Mesendoderm (in vitro differentiated cells): ENCODE data around the gene USP47.

Experiments
- DNase-seq: peaks from one replicate; pipeline ENCODE4 v3.0.0; 2013
- H2AK5ac ChIP-seq: 2 replicates; pipeline ENCODE4 v1.6.1; 2013; ENCODE audit warnings: low read length, inconsistent platforms
- H2BK120ac ChIP-seq: 2 replicates; pipeline ENCODE4 v1.6.1; 2013; ENCODE audit warnings: low read depth, mild to moderate bottlenecking, low read length, moderate library complexity, mixed read lengths
- H2BK15ac ChIP-seq: replicated peaks from 2 replicates; pipeline ENCODE4 v1.6.1; 2013; ENCODE audit warnings: low read depth, mild to moderate bottlenecking, moderate library complexity
- H2BK5ac ChIP-seq: 2 replicates; pipeline ENCODE4 v1.6.1; 2013; ENCODE audit warnings: low read length, inconsistent platforms
- H3K18ac ChIP-seq: 2 replicates; pipeline ENCODE4 v1.6.1; 2013; ENCODE audit warnings: mild to moderate bottlenecking, low read length, mixed read lengths
- H3K23ac ChIP-seq: one replicate; pipeline ENCODE4 v1.6.1; 2013; ENCODE audit warnings: low read length
- H3K27ac ChIP-seq: 2 replicates; pipeline ENCODE4 v1.5.1; 2013; ENCODE audit warnings: low read depth, mild to moderate bottlenecking, inconsistent platforms, low read length, moderate library complexity
- H3K27me3 ChIP-seq: 2 replicates; pipeline ENCODE4 v1.6.1; 2013; ENCODE audit warnings: low read length, control low read depth, mild to moderate bottlenecking, inconsistent platforms; ENCODE audit not compliant: insufficient read depth, poor library complexity
- H3K36me3 ChIP-seq: 2 replicates; pipeline ENCODE4 v1.6.1; 2013; ENCODE audit warnings: low read length, inconsistent platforms; ENCODE audit not compliant: control insufficient read depth, insufficient read depth
- H3K4ac ChIP-seq: one replicate; pipeline ENCODE4 v1.6.1; 2013; ENCODE audit warnings: low read depth, mild to moderate bottlenecking, low read length, moderate library complexity
- H3K4me1 ChIP-seq: 2 replicates; pipeline ENCODE4 v1.6.1; 2013; ENCODE audit warnings: low read depth, low read length, inconsistent platforms; ENCODE audit not compliant: control insufficient read depth
- H3K4me2 ChIP-seq: 2 replicates; pipeline ENCODE4 v1.6.1; 2013; ENCODE audit warnings: low read length
- H3K4me3 ChIP-seq: 2 replicates; pipeline ENCODE4 v1.5.1; 2013; ENCODE audit warnings: mild to moderate bottlenecking, low read length
- H3K56ac ChIP-seq: one replicate; pipeline ENCODE4 v1.6.1; 2013; ENCODE audit warnings: low read length
- H3K79me1 ChIP-seq: 2 replicates; pipeline ENCODE4 v1.6.1; 2013; ENCODE audit warnings: low read length, inconsistent platforms
- H3K79me2 ChIP-seq: 2 replicates; pipeline ENCODE4 v1.6.1; 2013; ENCODE audit warnings: mild to moderate bottlenecking, low read length; ENCODE audit not compliant: control insufficient read depth, insufficient read depth
- H3K9ac ChIP-seq: 2 replicates; pipeline ENCODE4 v1.6.1; 2013; ENCODE audit warnings: low read length, inconsistent platforms
- H4K5ac ChIP-seq: one replicate; pipeline ENCODE4 v1.6.1; 2013; ENCODE audit warnings: low read length
- H4K8ac ChIP-seq: one replicate; pipeline ENCODE4 v1.6.1; 2013; ENCODE audit warnings: low read depth, mild to moderate bottlenecking, control low read depth, low read length, moderate library complexity
- WGBS: extraction: QIAGEN DNeasy Blood & Tissue Kit; methylation state at CpG from one replicate; pipeline ENCODE4 v1.1.7; 2013; ENCODE audit warnings: low lambda C conversion rate, missing lambda C conversion rate; ENCODE audit not compliant: insufficient coverage; ENCODE audit errors: extremely low coverage; 5-methylcytosine and 5-hydroxymethylcytosine counted together

USP47 gene

GRCh38 chr11:11858676-11859075, 16.9 kb downstream of the USP47 start:
- DNase-seq: no peak
- Histone ChIP-seq H3K27me3 (no peaks in the 10 kb centered on the region), H3K36me3 (no peaks in the 10 kb centered on the region), H2BK120ac (no peak overlapping the region), H3K27ac (no peak overlapping the region), H2BK15ac (no peak overlapping the region), H3K4ac (no peak overlapping the region), H3K4me3 (no peak overlapping the region), H3K4me1 (no peaks in the 10 kb centered on the region), H2AK5ac (no peak overlapping the region), H3K9ac (no peak overlapping the region), H3K23ac (no peak overlapping the region), H3K79me1 (peaks cover 5% of the 10 kb centered on the region), H4K8ac (no peak overlapping the region), H3K56ac (no peak overlapping the region), H4K5ac (no peak overlapping the region), H3K79me2 (peaks cover 28% of the 10 kb centered on the region), H3K4me2 (no peak overlapping the region), H3K18ac (no peak overlapping the region), H2BK5ac (no peak overlapping the region)
- no CpG with 5 or more reads among the region's 1 CpG for WGBS

GRCh38 chr11:11860103-11860979, 18.6 kb downstream of the USP47 start:
- no peak overlapping the region for H2BK15ac ChIP-seq
- H3K9ac ChIP-seq: no peak overlapping the region
- no peaks in the 10 kb centered on the region for H3K36me3 ChIP-seq
- peaks cover 5% of the 10 kb centered on the region for H3K79me1 ChIP-seq
- H4K8ac ChIP-seq: no peak overlapping the region
- no peak overlapping the region for H2BK120ac ChIP-seq
- H3K56ac ChIP-seq: no peak overlapping the region
- no peaks in the 10 kb centered on the region for H3K4me1 ChIP-seq
- WGBS: no CpG with 5 or more reads among the region's 12 CpGs
- H3K23ac ChIP-seq: no peak overlapping the region
- H4K5ac ChIP-seq: no peak overlapping the region
- no peak overlapping the region for H3K4me3 ChIP-seq
- H2BK5ac ChIP-seq: no peak overlapping the region
- peaks cover 24% of the 10 kb centered on the region for H3K79me2 ChIP-seq
- H2AK5ac ChIP-seq: no peak overlapping the region
- no peak overlapping the region for H3K4ac ChIP-seq
- no peak overlapping the region for H3K4me2 ChIP-seq
- H3K27ac ChIP-seq: no peak overlapping the region
- H3K18ac ChIP-seq: no peak overlapping the region
- DNase-seq: no peak
- H3K27me3 ChIP-seq: no peaks in the 10 kb centered on the region

- H3K23ac ChIP-seq: no peak overlapping the region
- no peak overlapping the region for H2BK120ac ChIP-seq
- no peaks in the 10 kb centered on the region for H3K36me3 ChIP-seq
- no peak overlapping the region for H4K5ac ChIP-seq
- H2BK15ac ChIP-seq: no peak overlapping the region
- no peak for DNase-seq
- H3K27me3 ChIP-seq: no peaks in the 10 kb centered on the region
- H3K79me1 ChIP-seq: peaks cover 3% of the 10 kb centered on the region
- no peak overlapping the region for H3K18ac ChIP-seq
- WGBS: 100% methylated on average over 2 of the region's 2 CpGs
- no peak overlapping the region for H4K8ac ChIP-seq
- no peak overlapping the region for H3K27ac ChIP-seq
- H3K79me2 ChIP-seq: peaks cover 13% of the 10 kb centered on the region
- H3K4me3 ChIP-seq: no peak overlapping the region
- no peak overlapping the region for H2AK5ac ChIP-seq
- H3K9ac ChIP-seq: no peak overlapping the region
- H3K4ac ChIP-seq: no peak overlapping the region
- no peak overlapping the region for H3K4me2 ChIP-seq
- no peak overlapping the region for H3K56ac ChIP-seq
- no peak overlapping the region for H2BK5ac ChIP-seq
- H3K4me1 ChIP-seq: no peaks in the 10 kb centered on the region
Observed at GRCh38 chr11:11862999-11863398, 21.2 kb downstream of the USP47 start.

- DNase-seq: no peak
- Histone ChIP-seq H4K8ac (no peak overlapping the region), H2BK15ac (no peak overlapping the region), H3K23ac (no peak overlapping the region), H3K79me2 (peaks cover 12% of the 10 kb centered on the region), H2AK5ac (no peak overlapping the region), H3K79me1 (peaks cover 3% of the 10 kb centered on the region), H4K5ac (no peak overlapping the region), H2BK120ac (no peak overlapping the region), H3K4me2 (no peak overlapping the region), H3K27me3 (no peaks in the 10 kb centered on the region), H3K27ac (no peak overlapping the region), H3K18ac (no peak overlapping the region), H2BK5ac (no peak overlapping the region), H3K36me3 (no peaks in the 10 kb centered on the region), H3K4me1 (no peaks in the 10 kb centered on the region), H3K9ac (no peak overlapping the region), H3K56ac (no peak overlapping the region), H3K4me3 (no peak overlapping the region), H3K4ac (no peak overlapping the region)
- WGBS: no CpG with 5 or more reads among the region's 3 CpGs
Observed at GRCh38 chr11:11864332-11864731, 22.6 kb downstream of the USP47 start.

GRCh38 chr11:11864803-11865202, 23.0 kb downstream of the USP47 start:
- DNase-seq: no peak
- Histone ChIP-seq H3K79me2 (peaks cover 15% of the 10 kb centered on the region), H4K5ac (no peak overlapping the region), H2BK120ac (no peak overlapping the region), H3K79me1 (peaks cover 5% of the 10 kb centered on the region), H3K4ac (no peak overlapping the region), H3K9ac (no peak overlapping the region), H3K56ac (no peak overlapping the region), H3K4me2 (no peak overlapping the region), H3K18ac (no peak overlapping the region), H3K36me3 (no peaks in the 10 kb centered on the region), H2BK15ac (no peak overlapping the region), H3K27ac (no peak overlapping the region), H3K23ac (no peak overlapping the region), H2BK5ac (no peak overlapping the region), H2AK5ac (no peak overlapping the region), H3K4me1 (no peaks in the 10 kb centered on the region), H3K27me3 (no peaks in the 10 kb centered on the region), H3K4me3 (no peak overlapping the region), H4K8ac (no peak overlapping the region)
- WGBS: no CpG with 5 or more reads among the region's 1 CpG

- Histone ChIP-seq H4K5ac (no peak overlapping the region), H2AK5ac (no peak overlapping the region), H3K4me1 (no peaks in the 10 kb centered on the region), H3K23ac (no peak overlapping the region), H3K79me1 (peaks cover 5% of the 10 kb centered on the region), H3K4me3 (no peak overlapping the region), H3K56ac (no peak overlapping the region), H4K8ac (no peak overlapping the region), H3K18ac (no peak overlapping the region), H2BK15ac (no peak overlapping the region), H3K36me3 (no peaks in the 10 kb centered on the region), H3K4ac (no peak overlapping the region), H3K79me2 (peaks cover 15% of the 10 kb centered on the region), H3K9ac (no peak overlapping the region), H3K27ac (no peak overlapping the region), H2BK5ac (no peak overlapping the region), H3K27me3 (no peaks in the 10 kb centered on the region), H3K4me2 (no peak overlapping the region), H2BK120ac (no peak overlapping the region)
- no peak for DNase-seq
- WGBS: no CpG with 5 or more reads among the region's 3 CpGs
Observed at GRCh38 chr11:11865449-11865848, 23.7 kb downstream of the USP47 start.
